Thoracic aorta (tissue), 2 donors: ENCODE data around the gene PPP1R7. TPM values are rescaled to one million over a fixed set of nuclear protein-coding genes. Genes with fewer than 3 reads are reported as not detected.

Experiments used
- ATAC-seq: fragments of 150-250 bp; one replicate; pipeline ENCODE4 v1.8.0; 2017; ENCODE audit warnings: low read depth; ENCODE audit not compliant: insufficient number of reproducible peaks, low FRiP score
- DNase-seq: peaks from one replicate; pipeline ENCODE4 v3.0.0-alpha.2; 2020; ENCODE audit warnings: low spot score
- H3K27ac ChIP-seq, 2 donors: fragments of 200-600 bp; sonication (generic); 1 replicate in 1 of 2; 2 replicates in 1 of 2; pipeline ENCODE4 v1.5.1; 2016; ENCODE audit warnings: mild to moderate bottlenecking in 2 of 2, moderate library complexity in 2 of 2
- H3K27me3 ChIP-seq: fragments of 200-600 bp; sonication (generic); replicated peaks from 2 replicates; pipeline ENCODE4 v1.6.0; 2016; ENCODE audit warnings: mild to moderate bottlenecking; ENCODE audit not compliant: insufficient read depth
- H3K36me3 ChIP-seq: fragments of 200-600 bp; sonication (generic); one replicate; pipeline ENCODE4 v1.5.1; 2016
- H3K4me1 ChIP-seq, 2 donors: fragments of 200-600 bp; sonication (generic); 1 replicate in 1 of 2; 2 replicates in 1 of 2; pipeline versions ENCODE4 v1.5.1 to v1.6.0; 2016; ENCODE audit warnings: low read depth in 2 of 2, mild to moderate bottlenecking in 1 of 2; ENCODE audit not compliant: control insufficient read depth in 1 of 2
- H3K4me3 ChIP-seq: fragments of 200-600 bp; sonication (generic); 2 replicates; pipeline ENCODE4 v1.5.1; 2016; ENCODE audit warnings: mild to moderate bottlenecking
- H3K9me3 ChIP-seq: fragments of 200-600 bp; sonication (generic); 2 replicates; pipeline ENCODE4 v1.5.1; 2016
- CTCF ChIP-seq: fragments of 200-600 bp; sonication (generic); IDR thresholded peaks from one replicate; pipeline ENCODE4 v1.5.1; 2019; ENCODE audit warnings: antibody characterized with exemption
- total RNA-seq, 2 donors: library from RNA; depleted of rRNA; stranded (reverse); fragments of >200 nt; gene quantifications; one replicate each; pipeline versions ENCODE4 v1.1.0 to v1.2.3, GENCODE V29; 2016

PPP1R7 gene
- total RNA-seq, 2 donors from 2014 or later = 28.9 to 40.3 TPM

- TF ChIP-seq CTCF = no peak
Measured at GRCh38 chr2:241115361-241115760, 34.9 kb upstream of the PPP1R7 start.

GRCh38 chr2:241116606-241117560, 33.4 kb upstream of the PPP1R7 start:
- ATAC-seq (no peak), DNase-seq (no peak)
- Histone ChIP-seq H3K4me3 (no peak overlapping the region), H3K4me1 (no peaks in the 10 kb centered on the region), H3K27me3 (no peaks in the 10 kb centered on the region), H3K27ac (no peak overlapping the region), H3K36me3 (no peaks in the 10 kb centered on the region), H3K9me3 (no peaks in the 10 kb centered on the region)
- no peak for TF ChIP-seq CTCF

More at GRCh38 chr2:241115361-241115760, 34.9 kb upstream of the PPP1R7 start:
- ATAC-seq (no peak), DNase-seq (no peak)
- Histone ChIP-seq H3K27ac (no peak overlapping the region), H3K36me3 (no peaks in the 10 kb centered on the region), H3K27me3 (no peaks in the 10 kb centered on the region), H3K4me3 (no peak overlapping the region), H3K9me3 (no peaks in the 10 kb centered on the region), H3K4me1 (no peaks in the 10 kb centered on the region)

- ATAC-seq = no peak
- no peak overlapping the region for H3K27ac ChIP-seq
- H3K27me3 ChIP-seq = no peaks in the 10 kb centered on the region
- no peaks in the 10 kb centered on the region for H3K9me3 ChIP-seq
- no peak for TF ChIP-seq CTCF
- H3K4me3 ChIP-seq = no peak overlapping the region
- H3K36me3 ChIP-seq = no peaks in the 10 kb centered on the region
- no peaks in the 10 kb centered on the region for H3K4me1 ChIP-seq
- no peak for DNase-seq
Measured at GRCh38 chr2:241118737-241119505, 31.3 kb upstream of the PPP1R7 start.

GRCh38 chr2:241120440-241120839, 29.8 kb upstream of the PPP1R7 start:
- Histone ChIP-seq H3K27me3 (no peaks in the 10 kb centered on the region), H3K27ac (no peak overlapping the region), H3K4me1 (no peaks in the 10 kb centered on the region), H3K4me3 (no peak overlapping the region), H3K36me3 (no peaks in the 10 kb centered on the region), H3K9me3 (no peaks in the 10 kb centered on the region)
- DNase-seq = no peak
- no peak for TF ChIP-seq CTCF
- no peak for ATAC-seq

- no peaks in the 10 kb centered on the region for H3K36me3 ChIP-seq
- H3K4me1 ChIP-seq = no peaks in the 10 kb centered on the region
- no peaks in the 10 kb centered on the region for H3K9me3 ChIP-seq
- no peak for TF ChIP-seq CTCF
- no peak overlapping the region for H3K4me3 ChIP-seq
- DNase-seq = no peak
- no peak overlapping the region for H3K27ac ChIP-seq
- no peak for ATAC-seq
- no peaks in the 10 kb centered on the region for H3K27me3 ChIP-seq
Measured at GRCh38 chr2:241121008-241121407, 29.3 kb upstream of the PPP1R7 start.
